ENCODE measurements around the gene BAHD1.
"Not testable (repeated sequence)": the region's sequence is repeated elsewhere in the genome, so short reads cannot be mapped to it uniquely, and the experiment has no call there.

BAHD1 gene

DNA sequence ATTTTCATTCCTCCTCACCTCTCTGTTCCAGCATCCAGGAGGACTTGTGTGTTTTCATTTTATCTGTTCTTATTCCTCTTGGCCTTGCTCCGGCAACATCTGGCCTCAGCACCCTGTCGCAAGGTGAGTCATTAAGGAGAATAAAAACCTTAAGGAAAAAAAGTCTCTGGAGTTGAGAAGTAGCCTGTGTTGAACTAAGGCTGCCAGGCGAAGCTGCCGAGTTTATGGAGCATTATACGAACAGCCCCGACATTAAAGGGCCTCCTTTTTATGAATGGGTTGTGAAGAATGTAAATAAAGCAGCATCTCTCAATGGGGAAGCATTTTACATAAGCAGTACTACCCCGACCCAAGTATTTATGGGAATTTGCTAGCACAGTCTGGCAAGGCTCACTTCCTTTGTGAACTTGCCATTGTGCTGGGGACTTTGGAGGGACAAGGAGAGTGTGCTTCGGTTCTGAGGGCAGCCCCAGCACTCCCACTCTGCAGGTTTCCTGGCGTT lies 4.7 kb downstream of the BAHD1 start:
- H3K4me1 ChIP-seq (ENCODE audit: control insufficient read depth in 2 of 2, insufficient read depth in 2 of 2, low read length in 2 of 2), result peaks cover 16 to 20% of the 10 kb centered on the region in 2 donors
- peak overlapping the region in 1 of 2 donors; percentile 40 for H3K27ac ChIP-seq (ENCODE audit: low read depth in 2 of 2, low read length in 2 of 2)
- H3K36me3 ChIP-seq (ENCODE audit: control insufficient read depth in 2 of 2, insufficient read depth in 2 of 2, low read length in 2 of 2), result no peaks in the 10 kb centered on the region
- no peaks in the 10 kb centered on the region for H3K27me3 ChIP-seq (ENCODE audit: control insufficient read depth in 2 of 2, insufficient read depth in 2 of 2, low read length in 2 of 2)
- H3K9ac ChIP-seq (ENCODE audit: low read depth in 1 of 2, low read length in 2 of 2), result no peak overlapping the region
- H3K9me3 ChIP-seq (ENCODE audit: control insufficient read depth in 2 of 2, low read length in 2 of 2), result no peaks in the 10 kb centered on the region
- no peak overlapping the region for H3K4me3 ChIP-seq (ENCODE audit: low read length in 2 of 2)

GRCh38 chr15:40446144-40446543 lies 5.4 kb downstream of the BAHD1 start:
- H3K9ac ChIP-seq (ENCODE audit: low read depth in 1 of 2, low read length in 2 of 2), result no peak overlapping the region
- H3K4me3 ChIP-seq (ENCODE audit: low read length in 2 of 2), result no peak overlapping the region
- H3K27ac ChIP-seq (ENCODE audit: low read depth in 2 of 2, low read length in 2 of 2), result peak overlapping the region in 1 of 2 donors; percentile 40
- peaks cover 17 to 21% of the 10 kb centered on the region in 2 donors for H3K4me1 ChIP-seq (ENCODE audit: control insufficient read depth in 2 of 2, insufficient read depth in 2 of 2, low read length in 2 of 2)
- H3K36me3 ChIP-seq (ENCODE audit: control insufficient read depth in 2 of 2, insufficient read depth in 2 of 2, low read length in 2 of 2), result no peaks in the 10 kb centered on the region
- H3K27me3 ChIP-seq (ENCODE audit: control insufficient read depth in 2 of 2, insufficient read depth in 2 of 2, low read length in 2 of 2), result no peaks in the 10 kb centered on the region
- no peaks in the 10 kb centered on the region for H3K9me3 ChIP-seq (ENCODE audit: control insufficient read depth in 2 of 2, low read length in 2 of 2)

DNA sequence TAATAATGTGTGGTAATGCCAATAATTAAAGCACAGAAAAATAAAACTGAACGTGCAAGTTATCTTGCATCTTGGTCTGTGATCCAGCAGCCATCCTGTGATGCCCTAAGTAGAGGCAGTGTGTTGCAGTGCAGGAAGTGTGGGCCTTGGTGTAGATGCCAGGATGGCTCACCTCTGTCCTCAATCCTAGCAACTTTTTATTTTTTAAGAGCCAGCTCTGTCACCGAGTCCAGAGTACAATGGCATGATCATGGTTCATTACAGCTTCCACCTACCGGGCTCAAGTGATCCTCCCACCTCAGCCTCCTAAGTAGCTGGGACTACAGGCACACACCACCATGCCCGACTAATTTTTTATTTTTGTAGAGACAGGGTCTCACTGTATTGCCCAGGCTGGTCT lies 7.6 kb downstream of the BAHD1 start:
- H3K9ac ChIP-seq (ENCODE audit: low read depth in 1 of 2, low read length in 2 of 2), result no peak overlapping the region
- no peaks in the 10 kb centered on the region for H3K27me3 ChIP-seq (ENCODE audit: control insufficient read depth in 2 of 2, insufficient read depth in 2 of 2, low read length in 2 of 2)
- peak overlapping the region in 1 of 2 donors; percentile 32 for H3K27ac ChIP-seq (ENCODE audit: low read depth in 2 of 2, low read length in 2 of 2)
- no peaks in the 10 kb centered on the region for H3K9me3 ChIP-seq (ENCODE audit: control insufficient read depth in 2 of 2, low read length in 2 of 2)
- no peak overlapping the region for H3K4me3 ChIP-seq (ENCODE audit: low read length in 2 of 2)
- H3K4me1 ChIP-seq (ENCODE audit: control insufficient read depth in 2 of 2, insufficient read depth in 2 of 2, low read length in 2 of 2), result peaks cover 31 to 35% of the 10 kb centered on the region in 2 donors
- no peaks in the 10 kb centered on the region for H3K36me3 ChIP-seq (ENCODE audit: control insufficient read depth in 2 of 2, insufficient read depth in 2 of 2, low read length in 2 of 2)

DNA sequence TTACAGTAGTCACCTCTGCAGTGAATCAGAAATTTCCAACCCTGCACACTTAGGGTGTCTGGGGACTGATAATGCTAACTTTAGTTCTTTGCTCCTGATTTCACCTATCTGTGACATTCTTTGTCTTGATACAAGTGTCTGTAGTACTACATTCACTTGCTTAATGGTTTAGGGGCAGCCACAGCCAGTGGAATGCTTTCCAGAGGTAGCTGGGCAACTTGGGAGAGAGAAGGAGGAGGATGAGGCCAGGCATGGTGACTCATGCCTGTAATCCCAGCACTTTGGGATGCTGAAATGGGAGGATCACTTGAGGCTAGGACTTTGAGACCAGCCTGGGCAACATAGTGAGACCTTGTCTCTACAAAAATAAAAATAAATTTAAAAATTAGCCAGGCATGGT lies 8.5 kb downstream of the BAHD1 start:
- no peak overlapping the region for H3K9ac ChIP-seq (ENCODE audit: low read depth in 1 of 2, low read length in 2 of 2)
- H3K27me3 ChIP-seq (ENCODE audit: control insufficient read depth in 2 of 2, insufficient read depth in 2 of 2, low read length in 2 of 2), result no peaks in the 10 kb centered on the region
- H3K36me3 ChIP-seq (ENCODE audit: control insufficient read depth in 2 of 2, insufficient read depth in 2 of 2, low read length in 2 of 2), result no peaks in the 10 kb centered on the region
- peaks cover 33 to 40% of the 10 kb centered on the region in 2 donors for H3K4me1 ChIP-seq (ENCODE audit: control insufficient read depth in 2 of 2, insufficient read depth in 2 of 2, low read length in 2 of 2)
- H3K4me3 ChIP-seq (ENCODE audit: low read length in 2 of 2), result no peak overlapping the region
- no peaks in the 10 kb centered on the region for H3K9me3 ChIP-seq (ENCODE audit: control insufficient read depth in 2 of 2, low read length in 2 of 2)
- peak overlapping the region in 1 of 2 donors; percentile 32 for H3K27ac ChIP-seq (ENCODE audit: low read depth in 2 of 2, low read length in 2 of 2)

GRCh38 chr15:40450047-40450446 lies 9.3 kb downstream of the BAHD1 start:
- no peak overlapping the region for H3K4me3 ChIP-seq (ENCODE audit: low read length in 2 of 2)
- peaks cover 29 to 45% of the 10 kb centered on the region in 2 donors for H3K4me1 ChIP-seq (ENCODE audit: control insufficient read depth in 2 of 2, insufficient read depth in 2 of 2, low read length in 2 of 2)
- no peak overlapping the region for H3K9ac ChIP-seq (ENCODE audit: low read depth in 1 of 2, low read length in 2 of 2)
- no peaks in the 10 kb centered on the region for H3K27me3 ChIP-seq (ENCODE audit: control insufficient read depth in 2 of 2, insufficient read depth in 2 of 2, low read length in 2 of 2)
- H3K27ac ChIP-seq (ENCODE audit: low read depth in 2 of 2, low read length in 2 of 2), result no peak overlapping the region
- no peaks in the 10 kb centered on the region for H3K36me3 ChIP-seq (ENCODE audit: control insufficient read depth in 2 of 2, insufficient read depth in 2 of 2, low read length in 2 of 2)
- H3K9me3 ChIP-seq (ENCODE audit: control insufficient read depth in 2 of 2, low read length in 2 of 2), result no peaks in the 10 kb centered on the region

- H3K4me1 ChIP-seq (ENCODE audit: control insufficient read depth in 2 of 2, insufficient read depth in 2 of 2, low read length in 2 of 2), result peaks cover 30 to 39% of the 10 kb centered on the region in 2 donors
- H3K4me3 ChIP-seq (ENCODE audit: low read length in 2 of 2), result peak overlapping the region in 1 of 2 donors; percentile 33
- no peaks in the 10 kb centered on the region for H3K9me3 ChIP-seq (ENCODE audit: control insufficient read depth in 2 of 2, low read length in 2 of 2)
- H3K27ac ChIP-seq (ENCODE audit: low read depth in 2 of 2, low read length in 2 of 2), result peak overlapping the region; percentile 32 to 76
- no peaks in the 10 kb centered on the region for H3K27me3 ChIP-seq (ENCODE audit: control insufficient read depth in 2 of 2, insufficient read depth in 2 of 2, low read length in 2 of 2)
- peak overlapping the region; percentile 19 to 26 for H3K9ac ChIP-seq (ENCODE audit: low read depth in 1 of 2, low read length in 2 of 2)
- H3K36me3 ChIP-seq (ENCODE audit: control insufficient read depth in 2 of 2, insufficient read depth in 2 of 2, low read length in 2 of 2), result no peaks in the 10 kb centered on the region
Measured at GRCh38 chr15:40451527-40452158, 10.9 kb downstream of the BAHD1 start.

GRCh38 chr15:40452296-40453090 lies 11.7 kb downstream of the BAHD1 start:
- Histone ChIP-seq H3K36me3 (ENCODE audit: control insufficient read depth in 2 of 2, insufficient read depth in 2 of 2, low read length in 2 of 2) (no peaks in the 10 kb centered on the region), H3K27ac (ENCODE audit: low read depth in 2 of 2, low read length in 2 of 2) (peak overlapping the region; percentile 32 to 76), H3K9me3 (ENCODE audit: control insufficient read depth in 2 of 2, low read length in 2 of 2) (no peaks in the 10 kb centered on the region), H3K4me1 (ENCODE audit: control insufficient read depth in 2 of 2, insufficient read depth in 2 of 2, low read length in 2 of 2) (peaks cover 30 to 42% of the 10 kb centered on the region in 2 donors), H3K27me3 (ENCODE audit: control insufficient read depth in 2 of 2, insufficient read depth in 2 of 2, low read length in 2 of 2) (no peaks in the 10 kb centered on the region), H3K4me3 (ENCODE audit: low read length in 2 of 2) (peak overlapping the region in 1 of 2 donors; percentile 33), H3K9ac (ENCODE audit: low read depth in 1 of 2, low read length in 2 of 2) (peak overlapping the region in 1 of 2 donors; percentile 19)

- not testable (repeated sequence) for H3K27ac ChIP-seq (ENCODE audit: low read depth in 2 of 2, low read length in 2 of 2); H3K9ac ChIP-seq (ENCODE audit: low read depth in 1 of 2, low read length in 2 of 2); H3K4me3 ChIP-seq (ENCODE audit: low read length in 2 of 2); H3K27me3 ChIP-seq (ENCODE audit: control insufficient read depth in 2 of 2, insufficient read depth in 2 of 2, low read length in 2 of 2); H3K36me3 ChIP-seq (ENCODE audit: control insufficient read depth in 2 of 2, insufficient read depth in 2 of 2, low read length in 2 of 2); H3K9me3 ChIP-seq (ENCODE audit: control insufficient read depth in 2 of 2, low read length in 2 of 2)
- H3K4me1 ChIP-seq (ENCODE audit: control insufficient read depth in 2 of 2, insufficient read depth in 2 of 2, low read length in 2 of 2), result peaks cover 27 to 42% of the 10 kb centered on the region in 2 donors
Measured at GRCh38 chr15:40453941-40454340, 13.2 kb downstream of the BAHD1 start.

GRCh38 chr15:40454904-40455391 lies 14.2 kb downstream of the BAHD1 start:
- Histone ChIP-seq H3K9ac (ENCODE audit: low read depth in 1 of 2, low read length in 2 of 2) (no peak overlapping the region), H3K9me3 (ENCODE audit: control insufficient read depth in 2 of 2, low read length in 2 of 2) (no peaks in the 10 kb centered on the region), H3K36me3 (ENCODE audit: control insufficient read depth in 2 of 2, insufficient read depth in 2 of 2, low read length in 2 of 2) (peaks cover 6 to 12% of the 10 kb centered on the region in 2 donors), H3K4me3 (ENCODE audit: low read length in 2 of 2) (no peak overlapping the region), H3K4me1 (ENCODE audit: control insufficient read depth in 2 of 2, insufficient read depth in 2 of 2, low read length in 2 of 2) (peaks cover 27 to 40% of the 10 kb centered on the region in 2 donors), H3K27me3 (ENCODE audit: control insufficient read depth in 2 of 2, insufficient read depth in 2 of 2, low read length in 2 of 2) (no peaks in the 10 kb centered on the region), H3K27ac (ENCODE audit: low read depth in 2 of 2, low read length in 2 of 2) (no peak overlapping the region)

DNA sequence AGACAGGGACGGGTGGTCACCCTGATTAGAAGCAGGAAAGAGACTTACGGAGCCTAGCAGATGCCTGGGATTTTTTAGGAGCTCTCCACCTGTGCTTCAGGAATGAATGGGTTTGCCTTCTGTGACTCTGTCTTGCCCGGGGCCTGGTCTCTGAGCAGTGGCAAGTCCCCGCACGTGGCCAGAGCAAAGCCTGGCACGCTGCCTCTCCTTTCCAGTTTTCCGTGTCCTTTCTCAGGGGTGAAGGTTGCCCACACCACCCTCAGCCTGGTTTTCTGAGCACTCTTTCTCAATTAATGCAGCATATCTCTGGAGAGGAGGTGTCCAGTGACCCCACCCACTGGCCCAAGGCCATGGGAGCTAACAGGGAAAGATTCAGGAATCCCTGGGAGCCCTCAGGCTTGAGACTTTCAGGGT lies 15.6 kb downstream of the BAHD1 start:
- no peak overlapping the region for H3K27ac ChIP-seq (ENCODE audit: low read depth in 2 of 2, low read length in 2 of 2)
- H3K9ac ChIP-seq (ENCODE audit: low read depth in 1 of 2, low read length in 2 of 2), result no peak overlapping the region

More for the DNA sequence above, 15.6 kb downstream of the BAHD1 start:
- peaks cover 24 to 33% of the 10 kb centered on the region in 2 donors for H3K4me1 ChIP-seq (ENCODE audit: control insufficient read depth in 2 of 2, insufficient read depth in 2 of 2, low read length in 2 of 2)
- no peaks in the 10 kb centered on the region for H3K27me3 ChIP-seq (ENCODE audit: control insufficient read depth in 2 of 2, insufficient read depth in 2 of 2, low read length in 2 of 2)
- no peaks in the 10 kb centered on the region for H3K9me3 ChIP-seq (ENCODE audit: control insufficient read depth in 2 of 2, low read length in 2 of 2)
- H3K4me3 ChIP-seq (ENCODE audit: low read length in 2 of 2), result no peak overlapping the region
- H3K36me3 ChIP-seq (ENCODE audit: control insufficient read depth in 2 of 2, insufficient read depth in 2 of 2, low read length in 2 of 2), result peaks cover 11 to 16% of the 10 kb centered on the region in 2 donors

Data from mucosa of rectum (tissue), 2 donors.